Activated T-cell treated with anti-CD3 and anti-CD28 coated beads, Interleukin-2, amount 50 U/mL, for 24 hours (primary cell): ENCODE data around the gene SOBP.
A peak's percentile ranks its signal among the peaks of the same experiment; 100 is the strongest.
"Not testable (repeated sequence)": the region's sequence is repeated elsewhere in the genome, so short reads cannot be mapped to it uniquely, and the experiment has no call there.

Source experiments
- DNase-seq: peaks from one replicate; pipeline ENCODE4 v3.0.0-alpha.2; 2020
- H3K27ac Mint-ChIP-seq: 2 replicates; pipeline ENCODE4 v1.8.0; 2020; ENCODE audit warnings: mild to moderate bottlenecking, mixed read lengths
- H3K27me3 Mint-ChIP-seq: 2 replicates; pipeline ENCODE4 v1.8.0; 2020; ENCODE audit warnings: mixed read lengths
- H3K36me3 Mint-ChIP-seq: 2 replicates; pipeline ENCODE4 v1.8.0; 2020; ENCODE audit warnings: low read depth, mixed read lengths
- H3K4me1 Mint-ChIP-seq: 2 replicates; pipeline ENCODE4 v1.8.0; 2020; ENCODE audit warnings: low read depth, mixed read lengths
- H3K4me3 Mint-ChIP-seq: 2 replicates; pipeline ENCODE4 v1.8.0; 2020; ENCODE audit warnings: mild to moderate bottlenecking, moderate library complexity, mixed read lengths
- H3K9me3 Mint-ChIP-seq: 2 replicates; pipeline ENCODE4 v1.8.0; 2020; ENCODE audit warnings: mixed read lengths

Gene SOBP

DNA sequence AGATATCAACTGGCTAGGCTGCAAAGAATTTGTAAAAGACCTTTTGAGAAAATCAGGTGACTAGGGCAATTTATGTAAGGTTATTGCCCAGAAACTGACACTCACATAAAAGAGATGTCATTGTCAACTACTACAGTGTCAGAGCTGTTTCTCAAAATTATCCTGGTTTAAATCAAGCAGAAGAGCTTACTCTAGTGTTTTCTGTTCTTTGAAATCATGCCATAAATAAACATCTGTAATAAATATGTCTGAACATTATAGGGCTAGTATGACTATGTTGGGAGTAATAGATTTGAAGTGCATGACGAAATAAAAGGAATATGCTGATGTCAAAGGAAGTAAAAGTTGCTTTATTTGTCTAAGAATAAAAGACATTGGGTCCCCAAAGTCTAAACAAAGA is 19.6 kb upstream of the SOBP start:
- no peaks in the 10 kb centered on the region for H3K36me3 Mint-ChIP-seq
- H3K27ac Mint-ChIP-seq: no peak overlapping the region
- H3K9me3 Mint-ChIP-seq: no peaks in the 10 kb centered on the region
- no peak for DNase-seq
- peaks cover 22% of the 10 kb centered on the region for H3K27me3 Mint-ChIP-seq
- H3K4me3 Mint-ChIP-seq: no peak overlapping the region
- no peaks in the 10 kb centered on the region for H3K4me1 Mint-ChIP-seq

DNA sequence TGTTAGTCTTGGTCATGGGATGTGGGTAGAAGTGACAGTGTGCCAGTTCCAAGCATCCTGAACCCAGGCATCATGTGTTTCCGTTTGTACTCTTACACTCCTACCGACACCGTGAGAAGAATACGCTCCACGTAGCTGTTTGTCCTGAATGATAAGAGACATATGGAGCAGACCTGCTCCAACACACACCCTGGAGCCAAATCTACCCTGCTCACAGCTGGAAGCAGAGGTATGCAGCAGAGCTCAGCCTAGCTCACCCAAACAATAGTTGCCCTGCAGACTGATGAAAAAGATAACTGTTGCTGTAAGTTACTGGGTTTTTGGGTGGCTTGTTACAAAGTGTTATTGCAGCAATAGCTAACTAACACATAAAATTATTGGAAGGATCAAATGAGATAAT is 16.3 kb upstream of the SOBP start:
- no peaks in the 10 kb centered on the region for H3K9me3 Mint-ChIP-seq
- no peaks in the 10 kb centered on the region for H3K4me1 Mint-ChIP-seq
- H3K4me3 Mint-ChIP-seq: no peak overlapping the region
- no peaks in the 10 kb centered on the region for H3K36me3 Mint-ChIP-seq
- DNase-seq: no peak
- no peak overlapping the region for H3K27ac Mint-ChIP-seq
- H3K27me3 Mint-ChIP-seq: peaks cover 23% of the 10 kb centered on the region

DNA sequence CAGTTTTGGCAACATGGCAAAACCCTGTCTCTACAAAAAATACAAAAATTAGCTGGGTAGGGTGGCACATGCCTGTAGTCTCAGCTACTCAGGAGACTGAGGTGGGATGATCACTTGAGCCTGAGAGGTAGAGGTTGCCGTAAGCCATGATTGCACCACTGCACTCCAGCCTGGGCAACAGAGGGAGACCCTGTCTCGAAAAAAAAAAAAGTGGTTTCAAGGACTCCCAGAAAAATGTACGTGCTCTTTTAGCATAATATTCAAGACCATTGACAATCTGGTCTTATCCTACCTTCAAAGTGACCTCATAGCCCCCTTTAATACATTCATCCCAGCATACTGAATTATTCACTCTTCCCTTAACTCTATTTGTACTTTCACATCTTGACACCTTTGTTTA is 14.6 kb upstream of the SOBP start:
- H3K4me3 Mint-ChIP-seq, H3K4me1 Mint-ChIP-seq, H3K36me3 Mint-ChIP-seq, H3K27ac Mint-ChIP-seq, DNase-seq, H3K9me3 Mint-ChIP-seq: not testable (repeated sequence)
- H3K27me3 Mint-ChIP-seq: peaks cover 17% of the 10 kb centered on the region

DNA sequence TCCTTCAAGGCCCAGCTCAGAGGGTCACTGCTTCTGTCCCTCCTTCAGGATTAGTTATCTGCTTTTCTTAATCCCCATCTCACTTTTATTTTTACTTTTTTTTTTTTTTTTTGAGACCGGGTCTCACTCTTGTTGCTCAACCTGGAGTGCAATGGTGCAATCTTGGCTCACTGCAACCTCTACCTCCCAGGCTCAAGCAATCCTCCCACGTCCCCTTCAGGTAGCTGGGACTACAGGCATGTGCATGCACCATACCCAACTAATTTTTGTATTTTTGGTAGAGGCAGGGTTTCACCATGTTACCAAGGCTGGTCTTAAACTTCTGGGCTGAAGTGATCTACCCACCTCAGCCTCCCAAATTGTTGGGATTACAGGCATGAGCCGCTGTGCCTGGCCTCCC is 14.1 kb upstream of the SOBP start:
- not testable (repeated sequence) for H3K36me3 Mint-ChIP-seq, H3K4me3 Mint-ChIP-seq, DNase-seq, H3K27ac Mint-ChIP-seq, H3K9me3 Mint-ChIP-seq, H3K4me1 Mint-ChIP-seq
- H3K27me3 Mint-ChIP-seq: peaks cover 18% of the 10 kb centered on the region

DNA sequence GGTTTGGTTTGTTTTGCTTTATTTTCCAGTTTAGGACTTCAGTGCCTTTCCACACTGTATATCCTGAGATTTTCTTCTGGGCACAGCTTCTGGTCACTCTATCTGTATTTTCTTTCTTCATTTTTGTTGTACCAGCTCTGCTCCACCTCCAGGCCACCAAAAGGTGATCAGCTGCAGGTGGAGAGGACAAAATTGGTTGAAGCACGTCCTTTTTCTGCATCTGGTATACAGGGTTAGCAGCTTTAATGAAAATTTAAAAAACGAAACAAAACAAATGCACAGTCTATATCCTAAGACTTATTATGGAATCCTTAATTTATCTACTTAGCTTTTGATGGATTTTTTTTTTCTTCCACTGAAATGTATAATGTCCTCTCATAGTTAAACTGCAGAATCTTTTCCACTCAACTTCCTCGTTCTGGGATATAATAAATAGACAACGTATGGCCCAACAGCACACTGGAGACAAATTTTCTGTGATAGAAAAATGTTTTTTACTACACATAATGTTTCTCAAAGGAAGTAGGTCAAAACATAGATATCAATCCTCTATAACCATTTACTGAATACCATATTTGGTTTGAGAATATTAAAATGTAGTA is 10.7 kb upstream of the SOBP start:
- no peaks in the 10 kb centered on the region for H3K36me3 Mint-ChIP-seq
- no peak overlapping the region for H3K27ac Mint-ChIP-seq
- no peaks in the 10 kb centered on the region for H3K4me1 Mint-ChIP-seq
- H3K9me3 Mint-ChIP-seq: no peaks in the 10 kb centered on the region
- no peak overlapping the region for H3K4me3 Mint-ChIP-seq
- DNase-seq: no peak
- H3K27me3 Mint-ChIP-seq: peaks cover 36% of the 10 kb centered on the region

DNA sequence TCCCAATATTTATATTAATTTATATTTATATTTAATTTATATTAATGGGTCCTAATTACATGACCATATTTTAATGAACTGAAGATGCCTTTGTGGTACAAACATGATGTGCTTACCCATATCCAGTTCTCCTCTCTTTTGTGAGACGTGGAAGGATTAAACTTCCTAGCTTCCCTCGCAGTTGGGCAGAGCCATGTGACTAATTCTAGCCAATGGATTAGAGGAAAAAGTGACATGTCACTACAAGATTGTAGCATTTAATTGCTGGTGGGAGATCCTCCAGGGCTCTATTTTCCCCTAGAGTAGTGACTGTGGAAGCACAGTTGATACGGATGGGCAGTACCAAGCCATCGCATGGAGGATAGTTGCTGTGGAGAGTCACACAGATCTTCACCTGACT is 4.8 kb upstream of the SOBP start:
- Mint-ChIP-seq H3K36me3 (no peaks in the 10 kb centered on the region), H3K27ac (no peak overlapping the region), H3K4me3 (no peak overlapping the region), H3K4me1 (peaks cover 15% of the 10 kb centered on the region), H3K27me3 (peaks cover 72% of the 10 kb centered on the region), H3K9me3 (no peaks in the 10 kb centered on the region)
- DNase-seq: no peak

DNA sequence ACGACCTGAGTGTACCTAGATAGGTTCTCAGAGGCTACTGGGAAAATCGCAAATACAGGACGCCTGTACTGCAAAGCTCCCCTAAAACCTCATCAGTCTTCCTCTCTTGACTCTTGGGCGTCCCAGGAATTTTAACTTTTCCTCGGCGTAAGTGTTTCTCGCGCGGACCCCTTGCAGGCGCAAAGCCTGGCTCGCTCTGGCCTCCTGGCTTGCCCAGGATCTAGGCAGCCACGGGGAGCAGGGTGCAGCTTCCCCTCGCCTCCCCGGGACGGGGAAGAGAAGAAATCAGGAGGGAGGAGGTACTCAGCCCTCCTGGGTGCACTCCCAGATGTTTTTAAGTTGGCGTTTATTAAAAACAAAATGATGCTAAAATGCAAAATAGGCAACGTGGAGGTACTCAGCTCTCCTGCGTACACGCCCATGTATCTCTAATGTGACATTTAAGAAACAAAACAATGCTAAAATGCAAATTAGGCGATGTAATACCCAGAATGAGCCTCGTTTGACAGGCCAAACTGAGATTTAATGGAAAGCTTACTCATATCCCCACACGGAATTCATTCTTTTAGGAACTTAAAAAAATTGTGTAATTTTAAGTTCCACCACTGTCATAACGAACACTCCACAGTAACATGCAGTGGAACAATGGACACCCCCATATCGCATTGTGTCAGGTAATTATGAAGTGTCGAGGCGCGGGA is 1.6 kb upstream of the SOBP start:
- H3K27ac Mint-ChIP-seq: peak overlapping the region; percentile 82
- DNase-seq: peak; percentile 32

DNA sequence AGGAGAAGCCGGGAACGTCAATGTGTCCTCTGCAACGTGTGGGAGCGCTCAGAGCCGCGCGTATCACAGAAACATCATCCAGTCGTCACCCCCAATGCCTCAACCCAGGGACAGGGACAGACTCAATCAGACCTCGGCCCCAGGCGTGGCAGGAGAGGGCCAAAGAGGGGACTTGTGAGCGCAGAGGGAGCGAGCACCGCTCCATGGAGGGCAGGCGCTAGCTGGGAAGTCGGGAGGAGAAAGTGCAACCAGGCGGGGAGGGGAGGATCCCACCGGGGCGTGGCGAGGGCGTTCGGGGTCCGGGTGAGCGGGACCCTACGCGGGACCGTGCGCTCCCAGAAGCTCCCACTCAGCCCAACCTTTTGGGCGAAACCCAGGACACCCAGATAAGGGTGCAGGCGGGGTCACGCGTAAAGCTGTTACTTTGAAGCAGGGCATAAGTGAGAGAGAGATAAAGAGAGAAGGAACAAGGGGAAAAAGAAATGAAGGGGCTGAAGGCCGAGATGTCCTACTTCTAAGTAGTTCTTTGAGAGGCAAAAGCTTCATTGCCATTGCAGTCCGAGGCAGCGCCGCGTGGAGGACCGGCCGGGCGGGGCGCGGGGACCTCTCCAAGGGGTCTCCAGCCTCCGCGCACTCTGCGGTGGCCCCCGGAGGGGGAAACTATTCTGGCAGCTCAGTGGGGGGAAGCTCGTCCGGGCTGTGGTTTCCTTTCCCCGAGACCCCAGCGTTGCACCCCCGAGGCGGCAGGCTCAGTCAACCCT is 862 bp upstream of the SOBP start:
- DNase-seq: peak; percentile 58
- H3K27ac Mint-ChIP-seq: peak overlapping the region; percentile 82
- H3K27me3 Mint-ChIP-seq: peaks cover 44% of the 10 kb centered on the region

More for the DNA sequence above, 1.6 kb upstream of the SOBP start:
- Mint-ChIP-seq H3K4me1 (peaks cover 25% of the 10 kb centered on the region), H3K27me3 (peaks cover 50% of the 10 kb centered on the region), H3K4me3 (peak overlapping the region; percentile 82), H3K36me3 (peaks cover 5% of the 10 kb centered on the region), H3K9me3 (no peaks in the 10 kb centered on the region)

DNA sequence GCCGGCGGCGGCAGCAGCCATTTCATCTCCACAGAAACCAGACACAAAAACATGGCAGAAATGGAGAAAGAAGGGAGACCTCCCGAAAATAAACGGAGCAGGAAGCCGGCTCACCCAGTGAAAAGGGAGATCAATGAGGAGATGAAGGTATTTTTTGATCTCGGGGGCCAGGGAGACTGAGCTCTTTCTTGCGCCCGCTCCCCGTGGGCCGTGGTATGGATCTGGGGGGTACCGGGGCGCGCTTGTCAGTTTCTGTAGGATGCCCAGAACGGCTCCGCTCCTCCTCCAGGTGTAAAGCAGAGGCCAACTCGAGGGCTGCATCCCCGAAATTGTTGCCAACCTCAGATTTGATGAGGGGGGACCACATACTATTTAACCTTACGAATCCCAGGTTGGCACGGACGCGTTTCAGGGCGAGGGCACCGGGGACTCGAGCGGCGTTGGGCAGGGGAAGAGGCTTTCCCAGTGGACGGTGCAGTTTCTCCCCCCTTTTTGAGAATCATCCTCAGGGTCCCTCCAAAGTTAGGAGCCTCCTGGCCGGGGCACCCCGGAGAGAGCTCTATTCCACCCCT is 735 bp downstream of the SOBP start:
- peaks cover 43% of the 10 kb centered on the region for H3K27me3 Mint-ChIP-seq
- no peaks in the 10 kb centered on the region for H3K9me3 Mint-ChIP-seq
- DNase-seq: no peak

More for the DNA sequence above, 862 bp upstream of the SOBP start:
- peaks cover 5% of the 10 kb centered on the region for H3K36me3 Mint-ChIP-seq
- H3K9me3 Mint-ChIP-seq: no peaks in the 10 kb centered on the region
- peaks cover 25% of the 10 kb centered on the region for H3K4me1 Mint-ChIP-seq
- peak overlapping the region; percentile 82 for H3K4me3 Mint-ChIP-seq

DNA sequence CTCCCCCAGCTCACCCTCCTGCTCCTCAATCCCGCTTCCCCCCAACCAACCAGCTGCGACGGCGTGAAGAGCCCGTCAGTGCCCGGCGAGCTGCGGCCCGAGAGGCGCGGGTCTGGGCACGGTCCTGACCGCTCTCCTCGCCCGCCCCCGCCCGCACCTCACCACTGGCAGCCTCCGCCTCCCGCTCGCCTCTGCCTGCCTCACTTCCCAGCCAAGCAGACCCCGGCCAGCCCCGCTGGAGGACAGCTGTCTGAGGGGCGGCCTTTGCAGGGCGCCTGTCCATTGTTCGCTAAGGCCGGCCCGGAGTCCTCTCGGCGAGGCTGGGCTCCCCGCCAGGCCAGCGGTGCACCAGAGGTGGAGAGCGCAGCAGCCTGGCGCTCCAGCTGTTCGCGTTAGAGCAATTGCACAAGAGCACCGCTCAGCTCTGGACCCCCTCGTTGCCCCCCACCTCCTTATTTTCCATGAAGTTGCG is 1.3 kb downstream of the SOBP start:
- H3K27me3 Mint-ChIP-seq: peaks cover 39% of the 10 kb centered on the region
- peak; percentile 48 for DNase-seq

More for the DNA sequence above, 735 bp downstream of the SOBP start:
- no peak overlapping the region for H3K27ac Mint-ChIP-seq
- peaks cover 25% of the 10 kb centered on the region for H3K4me1 Mint-ChIP-seq
- peaks cover 5% of the 10 kb centered on the region for H3K36me3 Mint-ChIP-seq
- peak overlapping the region; percentile 84 for H3K4me3 Mint-ChIP-seq

DNA sequence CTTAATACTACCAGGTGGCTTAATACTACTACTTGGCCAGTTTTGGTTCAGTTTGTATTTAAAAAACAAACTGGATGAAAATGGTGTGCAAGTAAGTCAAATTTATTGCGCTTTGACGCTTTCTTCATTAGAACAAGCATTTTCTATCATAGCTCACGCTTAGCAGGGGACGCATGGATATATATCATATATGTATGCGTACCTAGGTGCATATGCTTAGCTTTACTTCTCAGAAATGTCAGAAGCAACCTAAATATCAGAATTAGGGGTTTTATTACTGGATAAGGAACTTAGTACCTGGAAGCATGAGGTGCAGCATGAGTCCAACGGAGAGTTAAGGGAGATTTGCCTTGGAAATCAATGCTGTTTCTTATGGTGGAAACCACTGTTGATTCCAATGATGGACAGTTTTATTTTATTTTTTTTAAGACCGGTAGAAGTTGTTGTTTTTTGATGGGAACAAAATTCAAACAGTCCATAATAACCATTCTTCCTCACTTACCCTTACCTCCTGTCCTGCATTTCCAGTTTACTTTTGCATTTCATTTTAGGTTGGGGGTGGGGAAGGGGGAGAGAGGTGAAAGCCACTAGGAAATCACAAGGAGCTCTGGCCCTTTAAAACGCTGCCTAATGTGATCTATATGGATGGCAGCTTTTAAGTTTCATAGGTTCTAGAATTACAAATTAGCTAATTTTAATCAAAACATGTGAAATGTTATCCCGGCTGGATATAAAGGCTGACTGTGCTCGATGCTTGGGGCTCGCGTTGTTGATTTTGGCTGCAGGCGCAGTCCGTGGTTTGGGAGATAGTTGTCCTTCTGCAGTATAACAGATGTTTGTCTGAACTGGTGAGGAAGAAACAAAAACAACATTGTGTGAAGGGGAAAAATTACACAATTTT is 2.1 kb downstream of the SOBP start:
- no peak for DNase-seq
- H3K4me3 Mint-ChIP-seq: peak overlapping the region; percentile 84
- H3K36me3 Mint-ChIP-seq: peaks cover 5% of the 10 kb centered on the region
- no peaks in the 10 kb centered on the region for H3K9me3 Mint-ChIP-seq
- H3K27ac Mint-ChIP-seq: no peak overlapping the region
- peaks cover 35% of the 10 kb centered on the region for H3K27me3 Mint-ChIP-seq
- H3K4me1 Mint-ChIP-seq: peaks cover 25% of the 10 kb centered on the region

More for the DNA sequence above, 1.3 kb downstream of the SOBP start:
- Mint-ChIP-seq H3K36me3 (peaks cover 5% of the 10 kb centered on the region), H3K9me3 (no peaks in the 10 kb centered on the region), H3K4me1 (peaks cover 25% of the 10 kb centered on the region), H3K27ac (no peak overlapping the region), H3K4me3 (peak overlapping the region; percentile 84)

DNA sequence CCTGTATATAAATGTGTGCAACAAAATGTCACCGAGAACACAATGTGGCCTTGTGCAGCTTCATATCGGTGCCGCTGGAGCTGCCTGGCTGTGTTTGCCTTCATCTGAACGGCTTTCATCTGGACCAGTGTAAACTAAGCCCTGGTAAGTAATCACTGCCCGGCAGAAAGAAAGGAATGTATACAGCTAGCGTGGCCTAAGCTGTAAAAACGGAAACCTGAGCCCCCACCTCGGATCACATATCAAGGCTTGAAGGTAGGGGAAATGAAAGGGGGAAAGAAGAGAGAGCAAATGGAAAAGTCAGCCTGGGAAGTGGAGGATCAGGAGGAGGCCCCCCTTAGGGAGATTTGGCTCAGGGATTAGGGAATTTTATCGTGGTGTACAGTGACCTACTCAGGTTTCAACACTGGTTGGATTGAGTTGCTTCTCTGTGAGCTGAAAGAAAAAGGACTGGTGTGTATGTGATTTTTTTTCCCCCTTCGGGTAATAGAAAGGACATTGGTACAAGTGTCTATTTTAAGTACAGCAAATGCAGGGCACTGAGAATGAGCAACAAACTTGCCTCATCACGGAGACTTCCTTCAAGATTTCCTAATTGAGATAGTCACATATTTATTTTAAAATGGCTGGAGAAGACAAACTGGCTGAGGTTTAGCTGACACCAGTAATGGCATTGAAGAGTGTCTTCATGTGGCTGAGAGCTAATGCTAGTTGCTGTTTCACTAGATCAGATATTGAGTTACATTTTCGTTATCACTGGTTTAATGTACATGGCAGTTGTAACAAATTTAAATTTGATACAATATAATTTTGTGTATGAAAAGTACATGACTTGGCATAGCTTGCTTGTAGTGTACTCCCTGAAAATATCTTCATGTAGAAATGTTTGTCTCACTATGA is 3.5 kb downstream of the SOBP start:
- no peaks in the 10 kb centered on the region for H3K9me3 Mint-ChIP-seq
- H3K4me1 Mint-ChIP-seq: peaks cover 18% of the 10 kb centered on the region
- no peak overlapping the region for H3K27ac Mint-ChIP-seq
- peaks cover 22% of the 10 kb centered on the region for H3K27me3 Mint-ChIP-seq
- peaks cover 5% of the 10 kb centered on the region for H3K36me3 Mint-ChIP-seq
- DNase-seq: no peak
- no peak overlapping the region for H3K4me3 Mint-ChIP-seq

DNA sequence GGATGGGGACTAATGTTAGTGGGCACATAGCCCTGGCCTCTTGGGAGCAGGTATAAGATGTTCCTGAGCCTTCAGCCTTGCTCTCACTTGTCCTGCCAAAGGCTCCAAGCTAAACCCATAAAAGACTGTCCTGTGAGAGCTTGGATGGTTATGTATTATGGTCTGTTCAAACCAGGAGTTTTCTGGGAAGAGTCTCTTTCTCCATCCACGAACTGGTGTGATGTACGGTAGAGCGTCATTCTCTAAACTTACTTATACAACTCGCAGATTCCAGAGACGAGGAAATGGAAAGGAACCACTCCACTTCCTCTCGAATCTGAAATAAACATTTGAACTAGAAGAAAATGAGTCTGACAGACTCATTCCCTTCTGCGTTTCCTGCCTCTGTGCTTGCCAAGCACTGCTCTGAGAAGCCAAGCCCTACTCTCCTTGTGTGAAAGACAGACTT is 5.3 kb downstream of the SOBP start:
- Mint-ChIP-seq H3K9me3 (no peaks in the 10 kb centered on the region), H3K27ac (no peak overlapping the region), H3K4me3 (no peak overlapping the region), H3K36me3 (peaks cover 4% of the 10 kb centered on the region), H3K4me1 (peaks cover 10% of the 10 kb centered on the region), H3K27me3 (peaks cover 18% of the 10 kb centered on the region)
- DNase-seq: no peak
